Skin epidermis (tissue), 12 donors: ENCODE results near the gene ZNF746.
A peak's percentile ranks its signal among the peaks of the same experiment; 100 is the strongest.
"Not testable (repeated sequence)": the region's sequence is repeated elsewhere in the genome, so short reads cannot be mapped to it uniquely, and the experiment has no call there.

ENCODE experiments used
- H3K27ac ChIP-seq, 21 experiments: fragments of 200-600 bp; sonication (generic) in 11 of 21; one replicate each; pipeline ENCODE4 v1.5.0; 2020; ENCODE audit warnings: mild to moderate bottlenecking in 3 of 21, inconsistent platforms in 2 of 21, moderate library complexity in 2 of 21
- H3K4me3 ChIP-seq, 7 experiments: fragments of 200-600 bp; sonication (generic) in 2 of 7; one replicate each; pipeline ENCODE4 v1.5.0; 2020; ENCODE audit warnings: inconsistent platforms in 2 of 7, mild to moderate bottlenecking in 2 of 7, moderate library complexity in 1 of 7

ZNF746 gene

GRCh38 chr7:149460493-149461277, 36.9 kb downstream of the ZNF746 start, which contains the start of gene ZNF777:
ZNF777 (minus strand) TSS chr7:149461062; CDS start chr7:149456022, 5,040 bp downstream.
- peak within 1 kb of the TSS; percentile 64 to 80 (median 71) for H3K4me3 ChIP-seq
- peak within 1 kb of the TSS in 20 of 21 experiments; percentile 27 to 90 (median 84) for H3K27ac ChIP-seq

- peak overlapping the region in 10 of 21 experiments; percentile 18 to 80 (median 66) for H3K27ac ChIP-seq
Observed at GRCh38 chr7:149459540-149460452, 37.8 kb downstream of the ZNF746 start.

GRCh38 chr7:149459201-149459539, 38.4 kb downstream of the ZNF746 start:
- H3K27ac ChIP-seq = peak overlapping the region in 7 of 21 experiments; percentile 50 to 78 (median 68)
- H3K4me3 ChIP-seq = peak overlapping the region; percentile 42 to 79 (median 71)

More at GRCh38 chr7:149459540-149460452, 37.8 kb downstream of the ZNF746 start:
- peak overlapping the region; percentile 64 to 80 (median 71) for H3K4me3 ChIP-seq

GRCh38 chr7:149458235-149458634, 39.4 kb downstream of the ZNF746 start:
- no peak overlapping the region for H3K27ac ChIP-seq
- no peak overlapping the region for H3K4me3 ChIP-seq

- Histone ChIP-seq H3K27ac (no peak overlapping the region), H3K4me3 (no peak overlapping the region)
Observed at GRCh38 chr7:149457766-149458165, 39.8 kb downstream of the ZNF746 start.

- Histone ChIP-seq H3K4me3 (no peak overlapping the region), H3K27ac (no peak overlapping the region)
Observed at GRCh38 chr7:149456506-149457421, 40.8 kb downstream of the ZNF746 start.

GRCh38 chr7:149455175-149455950, 42.2 kb downstream of the ZNF746 start:
- H3K4me3 ChIP-seq = no peak overlapping the region
- H3K27ac ChIP-seq = no peak overlapping the region

GRCh38 chr7:149454750-149455149, 42.9 kb downstream of the ZNF746 start:
- H3K4me3 ChIP-seq = no peak overlapping the region
- no peak overlapping the region for H3K27ac ChIP-seq

- no peak overlapping the region for H3K4me3 ChIP-seq
Observed at GRCh38 chr7:149454006-149454405, 43.6 kb downstream of the ZNF746 start.

GRCh38 chr7:149450821-149451220, 46.8 kb downstream of the ZNF746 start:
- Histone ChIP-seq H3K4me3 (no peak overlapping the region), H3K27ac (no peak overlapping the region)

More at GRCh38 chr7:149454006-149454405, 43.6 kb downstream of the ZNF746 start:
- H3K27ac ChIP-seq = no peak overlapping the region

GRCh38 chr7:149449897-149450296, 47.7 kb downstream of the ZNF746 start:
- no peak overlapping the region for H3K27ac ChIP-seq
- no peak overlapping the region for H3K4me3 ChIP-seq

GRCh38 chr7:149448961-149449360, 48.6 kb downstream of the ZNF746 start:
- Histone ChIP-seq H3K27ac (no peak overlapping the region), H3K4me3 (no peak overlapping the region)

GRCh38 chr7:149446026-149446425, 51.6 kb downstream of the ZNF746 start:
- not testable (repeated sequence) for H3K27ac ChIP-seq, H3K4me3 ChIP-seq

GRCh38 chr7:149444287-149444686, 53.3 kb downstream of the ZNF746 start:
- no peak overlapping the region for H3K4me3 ChIP-seq
- H3K27ac ChIP-seq = no peak overlapping the region

GRCh38 chr7:149443523-149443922, 54.1 kb downstream of the ZNF746 start:
- Histone ChIP-seq H3K4me3 (no peak overlapping the region), H3K27ac (no peak overlapping the region)

GRCh38 chr7:149442924-149443323, 54.7 kb downstream of the ZNF746 start:
- no peak overlapping the region for H3K27ac ChIP-seq
- no peak overlapping the region for H3K4me3 ChIP-seq

GRCh38 chr7:149440222-149440621, 57.4 kb downstream of the ZNF746 start:
- Histone ChIP-seq H3K4me3 (no peak overlapping the region), H3K27ac (peak overlapping the region in 1 of 21 experiments; percentile 1)

- Histone ChIP-seq H3K4me3 (no peak overlapping the region), H3K27ac (no peak overlapping the region)
Observed at GRCh38 chr7:149436358-149436757, 61.3 kb downstream of the ZNF746 start.

- Histone ChIP-seq H3K4me3 (no peak overlapping the region), H3K27ac (no peak overlapping the region)
Observed at GRCh38 chr7:149433124-149433523, 64.5 kb downstream of the ZNF746 start.
